COLO668 (cell line): Measurements from ENCODE around the gene NDUFAF7.
A peak's percentile ranks its signal among the peaks of the same experiment; 100 is the strongest.
"Not testable (repeated sequence)": the region's sequence is repeated elsewhere in the genome, so short reads cannot be mapped to it uniquely, and the experiment has no call there.

Experiments
- DNase-seq: peaks from one replicate; lab custom pipeline; 2025; ENCODE audit not compliant: unreplicated experiment; lab: John Stamatoyannopoulos, UW

NDUFAF7 gene

GRCh38 chr2:37211939-37212338 is 19.5 kb upstream of the NDUFAF7 start:
- DNase-seq = no peak

- no peak for DNase-seq
Measured at GRCh38 chr2:37215250-37215649, 16.2 kb upstream of the NDUFAF7 start.

- no peak for DNase-seq
Measured at GRCh38 chr2:37219046-37219445, 12.4 kb upstream of the NDUFAF7 start.

GRCh38 chr2:37223131-37223530 is 8.3 kb upstream of the NDUFAF7 start:
- no peak for DNase-seq

GRCh38 chr2:37224063-37224462 is 7.4 kb upstream of the NDUFAF7 start:
- DNase-seq = no peak

GRCh38 chr2:37225129-37225528 is 6.3 kb upstream of the NDUFAF7 start:
- not testable (repeated sequence) for DNase-seq

- DNase-seq = no peak
Measured at GRCh38 chr2:37226863-37227262, 4.6 kb upstream of the NDUFAF7 start.

- DNase-seq = no peak
Measured at GRCh38 chr2:37228788-37229187, 2.7 kb upstream of the NDUFAF7 start.

GRCh38 chr2:37230581-37230980 is 877 bp upstream of the NDUFAF7 start:
- DNase-seq = no peak

- DNase-seq = peak; percentile 26
Measured at GRCh38 chr2:37232131-37232933, 874 bp downstream of the NDUFAF7 start.

GRCh38 chr2:37243435-37243834 is 12.0 kb downstream of the NDUFAF7 start:
- DNase-seq = no peak

- DNase-seq = no peak
Measured at GRCh38 chr2:37244017-37244416, 12.6 kb downstream of the NDUFAF7 start.

GRCh38 chr2:37244755-37245154 is 13.3 kb downstream of the NDUFAF7 start:
- DNase-seq = no peak

- no peak for DNase-seq
Measured at GRCh38 chr2:37246205-37246604, 14.7 kb downstream of the NDUFAF7 start.

- no peak for DNase-seq
Measured at GRCh38 chr2:37250869-37251740, 19.6 kb downstream of the NDUFAF7 start.

- no peak for DNase-seq
Measured at GRCh38 chr2:37262522-37262921, 31.1 kb downstream of the NDUFAF7 start.

GRCh38 chr2:37263839-37264238 is 32.4 kb downstream of the NDUFAF7 start:
- DNase-seq = no peak

GRCh38 chr2:37267685-37268084 is 36.2 kb downstream of the NDUFAF7 start:
- DNase-seq = no peak

GRCh38 chr2:37268111-37268510 is 36.7 kb downstream of the NDUFAF7 start:
- no peak for DNase-seq

GRCh38 chr2:37271376-37272067 is 40.1 kb downstream of the NDUFAF7 start:
- no peak for DNase-seq

GRCh38 chr2:37274359-37274965 is 43.0 kb downstream of the NDUFAF7 start:
- no peak for DNase-seq
